GM19043 (cell line): Measurements from ENCODE around the gene GPI.
A peak's percentile ranks its signal among the peaks of the same experiment; 100 is the strongest.
"Not testable (repeated sequence)": the region's sequence is repeated elsewhere in the genome, so short reads cannot be mapped to it uniquely, and the experiment has no call there.

Experiments
- ATAC-seq: cut with Tn5 transposase; IDR thresholded peaks from one replicate; pipeline ENCODE4 v1.9.1; 2021; ENCODE audit warnings: low read depth; ENCODE audit not compliant: unreplicated experiment

Gene GPI

GRCh38 chr19:34364830-34365462, at the start of gene GPI:
TSS of gene GPI (plus strand) at chr19:34365196. CDS start at chr19:34365267, 71 bp downstream.
- ATAC-seq = peak; percentile 54

- no peak for ATAC-seq
These were observed 48.7 kb upstream of the GPI start for GRCh38 chr19:34316247-34316646.

- no peak for ATAC-seq
These were observed 48.2 kb upstream of the GPI start for GRCh38 chr19:34316741-34317301.

GRCh38 chr19:34317311-34317927, 47.6 kb upstream of the GPI start:
- ATAC-seq = no peak

GRCh38 chr19:34319230-34319585, 45.8 kb upstream of the GPI start:
- no peak for ATAC-seq

- no peak for ATAC-seq
These were observed 45.2 kb upstream of the GPI start for GRCh38 chr19:34319785-34320184.

GRCh38 chr19:34320277-34320676, 44.7 kb upstream of the GPI start:
- ATAC-seq = no peak

GRCh38 chr19:34321735-34322134, 43.3 kb upstream of the GPI start:
- no peak for ATAC-seq

- no peak for ATAC-seq
These were observed 41.4 kb upstream of the GPI start for GRCh38 chr19:34323433-34324204.

GRCh38 chr19:34324320-34324719, 40.7 kb upstream of the GPI start:
- no peak for ATAC-seq

- ATAC-seq = no peak
These were observed 39.8 kb upstream of the GPI start for GRCh38 chr19:34325181-34325580.

- no peak for ATAC-seq
These were observed 38.8 kb upstream of the GPI start for GRCh38 chr19:34325981-34326787.

GRCh38 chr19:34327851-34328250, 37.1 kb upstream of the GPI start:
- no peak for ATAC-seq

GRCh38 chr19:34328982-34329381, 36.0 kb upstream of the GPI start:
- ATAC-seq = no peak

GRCh38 chr19:34330116-34330515, 34.9 kb upstream of the GPI start:
- ATAC-seq = no peak

GRCh38 chr19:34330596-34330995, 34.4 kb upstream of the GPI start:
- ATAC-seq = not testable (repeated sequence)

- not testable (repeated sequence) for ATAC-seq
These were observed 33.4 kb upstream of the GPI start for GRCh38 chr19:34331596-34331995.

- no peak for ATAC-seq
These were observed 32.8 kb upstream of the GPI start for GRCh38 chr19:34332027-34332760.

GRCh38 chr19:34335914-34336313, 29.1 kb upstream of the GPI start:
- ATAC-seq = no peak

GRCh38 chr19:34336781-34337271, 28.2 kb upstream of the GPI start:
- no peak for ATAC-seq
